Measurements from ENCODE around the gene MGARP.

GRCh38 chr4:139256349-139256748 is 23.7 kb downstream of the MGARP start:
- TF ChIP-seq POLR2A (IDR thresholded peaks at IDR 0.05; ENCODE audit: low read length) (no peak), GATA1 (IDR thresholded peaks at IDR 0.05; ENCODE audit: low read depth, low read length) (no peak)
